Measurements from ENCODE around the gene MAST4. TPM values are rescaled to one million over a fixed set of nuclear protein-coding genes. Genes with fewer than 3 reads are reported as not detected.

The MAST4 gene
- total RNA-seq, 1 donor = 23.2 TPM

DNA sequence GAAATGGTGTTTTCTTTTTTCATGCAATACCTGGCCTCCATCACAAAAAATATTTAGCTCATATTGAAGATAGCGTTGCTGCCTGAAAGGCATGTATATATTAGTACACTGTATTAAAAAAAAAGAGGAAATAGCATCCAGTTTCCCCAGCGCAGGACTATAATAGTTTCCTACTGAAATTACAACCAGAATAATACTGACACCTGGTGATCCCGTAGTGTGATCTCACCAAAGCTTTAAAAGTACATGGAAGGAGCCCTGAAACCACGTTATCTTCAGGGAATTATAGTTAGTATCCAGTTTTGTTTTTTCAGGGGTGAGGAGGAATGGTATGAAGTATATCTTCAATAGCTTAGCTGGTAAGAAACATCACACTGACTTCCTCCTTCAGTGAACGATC is 335.5 kb downstream of the MAST4 start:
- TF ChIP-seq, protein P1, sequence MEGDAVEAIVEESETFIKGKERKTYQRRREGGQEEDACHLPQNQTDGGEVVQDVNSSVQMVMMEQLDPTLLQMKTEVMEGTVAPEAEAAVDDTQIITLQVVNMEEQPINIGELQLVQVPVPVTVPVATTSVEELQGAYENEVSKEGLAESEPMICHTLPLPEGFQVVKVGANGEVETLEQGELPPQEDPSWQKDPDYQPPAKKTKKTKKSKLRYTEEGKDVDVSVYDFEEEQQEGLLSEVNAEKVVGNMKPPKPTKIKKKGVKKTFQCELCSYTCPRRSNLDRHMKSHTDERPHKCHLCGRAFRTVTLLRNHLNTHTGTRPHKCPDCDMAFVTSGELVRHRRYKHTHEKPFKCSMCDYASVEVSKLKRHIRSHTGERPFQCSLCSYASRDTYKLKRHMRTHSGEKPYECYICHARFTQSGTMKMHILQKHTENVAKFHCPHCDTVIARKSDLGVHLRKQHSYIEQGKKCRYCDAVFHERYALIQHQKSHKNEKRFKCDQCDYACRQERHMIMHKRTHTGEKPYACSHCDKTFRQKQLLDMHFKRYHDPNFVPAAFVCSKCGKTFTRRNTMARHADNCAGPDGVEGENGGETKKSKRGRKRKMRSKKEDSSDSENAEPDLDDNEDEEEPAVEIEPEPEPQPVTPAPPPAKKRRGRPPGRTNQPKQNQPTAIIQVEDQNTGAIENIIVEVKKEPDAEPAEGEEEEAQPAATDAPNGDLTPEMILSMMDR (IDR thresholded peaks at IDR 0.05; ENCODE audit: insufficient read depth, low read length) = no peak
- no peak overlapping the region for H3K4me3 ChIP-seq (ENCODE audit: low read depth, low read length)
- DNase-seq (ENCODE audit: low read depth) = no peak

- no peak overlapping the region for H3K4me3 ChIP-seq (ENCODE audit: low read depth, low read length)
- DNase-seq (ENCODE audit: low read depth) = peak; percentile 3
- TF ChIP-seq, protein P1 (IDR thresholded peaks at IDR 0.05; ENCODE audit: insufficient read depth, low read length) = no peak
Measured at GRCh38 chr5:66932457-66932856, 336.3 kb downstream of the MAST4 start.

DNA sequence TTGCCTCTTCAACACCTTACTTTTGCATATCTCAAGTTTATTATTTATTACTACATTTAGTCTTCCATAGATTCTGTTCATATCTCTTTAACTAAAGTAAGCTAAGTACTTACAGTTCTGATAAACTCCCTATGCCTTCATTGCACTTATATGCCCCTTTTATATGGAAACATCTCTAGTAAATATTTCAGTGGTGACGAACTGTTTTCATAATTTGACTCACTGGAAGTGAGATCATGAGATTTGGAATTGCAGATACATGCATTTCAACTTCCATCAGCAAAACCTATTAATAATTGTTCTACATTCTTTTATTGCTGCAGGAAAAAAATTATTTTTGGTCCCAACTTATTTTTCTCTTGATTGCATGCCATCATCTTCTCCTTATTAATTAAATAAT is 336.9 kb downstream of the MAST4 start:
- DNase-seq (ENCODE audit: low read depth) = peak; percentile 45
- TF ChIP-seq, protein P1 (IDR thresholded peaks at IDR 0.05; ENCODE audit: insufficient read depth, low read length) = no peak
- no peak overlapping the region for H3K4me3 ChIP-seq (ENCODE audit: low read depth, low read length)

DNA sequence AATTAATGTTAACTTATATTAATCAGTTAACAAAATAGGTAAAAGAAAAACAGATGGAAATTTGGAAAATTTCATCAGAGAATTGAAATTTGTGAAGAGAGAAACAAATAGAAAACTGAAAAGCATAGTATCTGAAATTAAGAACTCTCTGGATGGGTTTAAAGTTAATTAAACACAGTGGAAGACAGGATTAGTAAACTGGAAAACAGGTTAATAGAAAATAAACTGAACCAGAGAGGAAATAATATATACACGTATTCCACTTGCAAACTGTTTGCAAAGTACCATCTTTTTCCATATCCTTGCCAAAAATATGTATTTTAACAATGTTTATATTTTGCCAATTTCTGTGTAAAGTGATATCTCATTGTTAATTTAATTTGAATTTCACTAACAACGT is 342.9 kb downstream of the MAST4 start:
- H3K4me3 ChIP-seq (ENCODE audit: low read depth, low read length) = no peak overlapping the region
- TF ChIP-seq, protein P1 (IDR thresholded peaks at IDR 0.05; ENCODE audit: insufficient read depth, low read length) = no peak
- DNase-seq (ENCODE audit: low read depth) = no peak

DNA sequence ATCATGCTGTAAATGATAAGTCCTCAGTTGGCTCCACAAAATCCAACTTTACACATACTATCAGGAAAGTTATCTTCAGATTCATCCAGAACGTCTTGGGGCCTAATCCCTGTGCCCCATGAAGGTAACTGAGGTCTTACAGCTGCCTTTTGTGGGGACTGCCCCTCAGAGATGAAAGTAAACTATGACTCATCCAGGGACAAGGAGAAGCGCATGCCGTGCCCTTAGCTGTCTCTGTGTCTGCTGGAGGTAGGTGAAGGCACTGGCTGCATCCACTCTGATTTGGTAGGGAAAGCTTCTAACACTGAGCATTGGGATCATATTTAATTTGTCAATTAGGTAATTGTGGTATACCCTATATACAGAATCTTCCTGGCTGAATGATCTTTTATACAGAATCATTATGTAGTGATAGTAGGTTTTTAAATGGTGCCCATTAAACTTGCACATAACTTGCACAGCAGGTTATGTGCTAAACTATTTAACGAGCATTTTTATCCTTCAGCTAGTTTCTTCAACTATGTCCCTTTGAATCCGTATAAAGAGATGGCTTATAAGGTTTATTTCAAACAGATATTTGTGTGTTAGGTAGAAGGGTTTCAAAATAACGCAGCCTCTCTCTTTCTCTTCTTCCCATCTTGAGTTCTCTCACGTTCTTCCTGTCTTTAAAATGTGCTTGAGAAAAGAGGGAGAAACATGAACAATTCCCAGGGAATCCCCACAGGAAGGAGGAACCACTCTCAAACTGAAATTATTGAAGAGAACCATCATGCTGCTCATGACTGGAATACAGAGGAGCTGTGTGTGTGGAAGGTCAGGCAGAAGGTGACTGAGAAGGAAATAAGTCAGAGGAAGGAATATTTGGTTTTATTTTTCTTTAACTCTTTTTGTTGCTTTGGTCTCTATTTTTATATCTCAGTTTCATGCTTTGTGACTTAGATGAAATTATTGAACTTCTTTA is 349.5 kb downstream of the MAST4 start:
- TF ChIP-seq, protein P1 (IDR thresholded peaks at IDR 0.05; ENCODE audit: insufficient read depth, low read length) = no peak
- no peak overlapping the region for H3K4me3 ChIP-seq (ENCODE audit: low read depth, low read length)
- DNase-seq (ENCODE audit: low read depth) = no peak

DNA sequence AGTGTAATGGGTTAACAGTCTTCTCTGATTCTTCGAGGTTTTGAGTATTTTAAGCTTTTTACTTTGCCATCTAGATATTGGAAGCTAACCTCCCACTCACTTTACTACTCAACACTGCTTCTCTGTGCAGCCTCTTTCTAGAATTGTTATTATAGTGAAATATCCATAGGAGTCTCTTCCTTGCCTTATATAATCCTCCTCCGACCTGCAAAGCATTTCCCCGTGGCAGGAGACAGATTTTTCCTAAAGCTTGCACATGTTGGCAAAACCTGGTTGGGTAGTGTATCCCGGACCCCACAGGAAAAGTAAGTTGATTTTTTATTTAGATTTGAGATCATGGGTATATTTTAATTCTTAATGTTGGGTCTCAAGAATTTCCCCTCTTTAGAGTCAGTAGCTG is 351.3 kb downstream of the MAST4 start:
- TF ChIP-seq, protein P1 (IDR thresholded peaks at IDR 0.05; ENCODE audit: insufficient read depth, low read length) = no peak
- DNase-seq (ENCODE audit: low read depth) = no peak
- no peak overlapping the region for H3K4me3 ChIP-seq (ENCODE audit: low read depth, low read length)

Measured in fibroblast of the aortic adventitia (primary cell).